ENCODE data around the gene GNAS-AS1.

Gene GNAS-AS1

GRCh38 chr20:58850693-58851174, at the start of gene GNAS-AS1:
GNAS-AS1 (minus strand) TSS chr20:58850902.
- DNase-seq: peak; percentile 90

DNA sequence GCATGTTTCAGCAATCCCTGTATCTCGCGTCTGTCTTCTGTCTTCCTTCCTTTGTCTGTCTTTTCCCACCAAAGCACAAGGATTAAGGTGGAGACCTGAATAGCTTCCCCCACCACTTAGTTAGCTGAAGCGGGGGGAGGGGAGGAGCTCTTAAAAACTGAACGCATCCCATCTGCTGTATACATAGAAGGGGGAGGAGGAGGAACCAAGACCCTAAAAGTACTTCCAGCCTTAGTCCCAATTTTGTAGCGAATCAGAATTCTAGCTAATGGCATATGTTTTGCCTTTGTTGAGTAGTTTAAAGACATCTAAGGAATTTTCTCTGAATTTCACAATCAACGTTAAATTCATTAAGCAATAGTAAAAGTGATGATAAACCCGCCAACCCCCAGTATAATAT, 49.7 kb upstream of the GNAS-AS1 start:
- no peak for DNase-seq

DNA sequence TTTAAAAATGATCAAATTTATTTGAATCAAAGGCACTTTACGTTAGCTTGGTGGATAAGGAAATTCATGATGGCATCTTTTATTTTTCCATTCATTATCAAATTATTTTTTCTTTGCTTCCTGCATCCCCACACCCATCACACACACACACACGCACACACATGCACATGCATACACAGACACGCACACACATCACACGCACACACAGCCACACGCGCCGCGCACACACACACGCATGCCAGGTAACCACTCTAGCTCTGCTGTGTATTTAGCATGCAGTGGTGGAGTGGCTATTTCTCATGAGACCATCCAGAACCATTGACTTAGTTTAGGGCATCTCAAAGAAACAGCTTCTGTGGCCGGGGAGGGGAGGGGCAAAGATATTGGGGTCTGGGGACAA, 48.8 kb upstream of the GNAS-AS1 start:
- DNase-seq: no peak

DNA sequence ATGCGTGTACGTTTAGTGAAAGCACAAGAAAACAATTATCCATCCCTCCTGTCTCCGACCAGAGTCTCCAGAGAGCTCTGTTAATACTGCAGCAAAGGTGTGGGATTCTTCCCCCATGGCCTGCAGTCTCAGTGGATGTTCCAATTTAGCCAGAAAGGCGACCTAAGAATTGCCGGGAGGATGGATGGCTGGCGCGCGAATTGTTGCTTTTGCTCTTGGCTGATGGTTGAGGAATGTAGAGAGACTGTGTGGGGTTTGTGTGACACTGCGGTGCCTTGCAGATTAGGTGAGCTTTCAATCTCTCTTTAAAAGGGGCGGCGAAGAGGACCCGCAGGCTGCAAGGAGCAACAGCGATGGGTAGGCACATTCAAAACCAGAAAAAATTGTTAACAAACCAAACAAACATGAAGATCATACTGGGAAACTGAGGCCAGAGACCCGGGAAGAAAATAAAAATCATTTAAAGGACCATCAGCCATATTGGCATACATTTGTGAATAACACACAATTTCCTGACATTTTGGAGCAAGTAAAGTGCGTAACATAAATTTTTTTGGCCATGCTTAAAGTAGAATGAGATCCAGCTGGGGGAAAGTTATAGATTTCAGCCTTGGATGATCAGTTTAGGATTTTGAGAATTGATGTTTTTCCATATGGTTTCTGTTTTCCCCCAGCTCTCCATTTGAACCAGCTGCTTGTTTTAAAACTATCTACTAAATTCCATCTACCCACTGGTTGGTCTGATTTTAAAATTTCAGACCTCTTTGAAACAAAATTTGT, 48.1 kb upstream of the GNAS-AS1 start:
- DNase-seq: no peak

DNA sequence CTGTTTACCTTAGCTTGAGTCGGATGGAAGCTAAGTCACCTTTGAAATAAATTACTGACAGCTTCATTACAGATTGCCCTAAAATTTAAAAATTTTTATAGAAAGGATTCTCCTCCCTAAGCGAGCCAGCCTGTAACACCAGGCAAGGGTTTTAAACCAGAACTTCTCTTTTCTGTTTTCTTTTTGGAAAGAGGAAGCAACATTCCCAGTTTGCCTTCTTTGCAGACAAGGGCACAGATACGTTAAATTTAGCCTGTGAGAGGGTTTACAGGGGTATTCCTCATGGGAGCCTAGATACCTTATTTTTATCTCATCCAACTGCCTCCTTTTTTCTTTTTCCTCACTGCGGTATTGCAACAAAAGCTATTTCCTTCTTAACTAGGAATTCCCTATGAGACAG, 46.8 kb upstream of the GNAS-AS1 start:
- DNase-seq: no peak

DNA sequence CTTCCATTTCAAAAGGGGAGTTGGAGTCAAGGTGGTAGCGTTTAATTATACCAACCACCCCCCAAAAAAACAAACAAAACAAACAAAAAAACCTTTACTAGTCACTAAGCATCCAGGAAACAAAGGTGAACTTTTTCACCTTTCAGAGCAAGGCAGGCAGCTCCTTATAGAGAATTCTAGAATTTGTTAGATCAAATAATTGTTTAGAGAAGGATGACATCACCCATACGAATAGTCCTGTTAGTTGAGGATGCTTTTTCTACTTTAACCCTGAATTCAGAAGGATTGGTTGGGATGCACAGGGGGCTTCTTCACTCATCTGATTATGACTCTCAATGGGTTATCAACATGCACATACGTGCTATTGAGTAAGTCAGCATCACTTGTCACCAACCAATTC, 46.1 kb upstream of the GNAS-AS1 start:
- DNase-seq: no peak

GRCh38 chr20:58895448-58896180, 44.9 kb upstream of the GNAS-AS1 start:
- no peak for DNase-seq

DNA sequence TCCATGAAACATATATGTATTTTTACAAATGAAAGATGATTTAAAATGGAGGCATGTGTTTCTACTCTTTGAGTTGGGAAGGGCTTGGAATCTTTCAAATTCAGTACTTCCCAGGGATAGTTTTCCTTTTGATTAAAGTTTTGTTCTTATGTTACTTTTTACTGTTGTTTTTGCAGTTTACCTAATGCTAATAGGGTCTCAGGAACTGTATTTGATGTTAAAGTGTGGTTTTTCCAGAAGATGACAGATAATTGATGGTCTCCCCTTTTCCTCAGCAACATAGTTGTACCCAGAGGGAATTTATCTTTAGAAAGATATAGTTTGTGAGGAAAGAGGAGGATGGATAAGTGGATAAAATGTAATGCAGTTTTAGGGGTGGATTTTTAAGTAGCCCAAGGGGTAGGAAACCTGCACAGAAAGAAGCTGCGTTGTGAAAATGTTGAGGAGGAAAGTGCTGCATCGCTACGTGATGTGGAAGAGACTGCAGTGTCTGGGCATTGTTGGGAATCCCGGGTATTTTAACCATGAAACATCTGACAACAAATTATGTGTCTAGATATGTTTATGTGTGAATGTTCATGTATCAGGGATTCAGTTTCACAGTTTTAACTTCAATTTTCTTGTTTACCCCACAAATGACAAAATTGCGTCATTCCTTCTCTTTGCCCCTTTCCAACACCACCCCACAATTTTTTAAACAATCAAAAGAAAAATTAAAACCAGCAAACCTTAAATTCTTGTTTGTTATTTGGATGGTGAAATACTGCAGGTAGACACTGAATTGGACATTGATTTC, 44.1 kb upstream of the GNAS-AS1 start:
- DNase-seq: no peak

- peak; percentile 71 for DNase-seq
These were observed 42.8 kb upstream of the GNAS-AS1 start for GRCh38 chr20:58893355-58894120.

DNA sequence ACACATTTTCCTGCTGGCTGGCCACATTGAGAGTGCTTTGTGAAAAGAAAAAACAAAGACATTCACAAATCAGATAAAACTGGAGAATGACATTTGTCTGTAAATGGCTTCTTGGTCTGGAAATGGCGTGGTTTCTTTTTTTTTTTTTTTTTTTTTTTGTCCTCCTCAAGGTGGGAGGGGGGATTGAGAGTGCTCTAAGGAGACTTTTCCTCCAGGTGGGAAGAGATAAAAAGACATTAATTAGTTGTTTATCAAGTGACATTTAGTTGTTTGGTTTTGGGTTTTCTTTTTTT, 42.2 kb upstream of the GNAS-AS1 start:
- DNase-seq: no peak

GRCh38 chr20:58892141-58892931, 41.6 kb upstream of the GNAS-AS1 start:
- DNase-seq: peak; percentile 82

- peak; percentile 54 for DNase-seq
These were observed 41.0 kb upstream of the GNAS-AS1 start for GRCh38 chr20:58891718-58892140.

DNA sequence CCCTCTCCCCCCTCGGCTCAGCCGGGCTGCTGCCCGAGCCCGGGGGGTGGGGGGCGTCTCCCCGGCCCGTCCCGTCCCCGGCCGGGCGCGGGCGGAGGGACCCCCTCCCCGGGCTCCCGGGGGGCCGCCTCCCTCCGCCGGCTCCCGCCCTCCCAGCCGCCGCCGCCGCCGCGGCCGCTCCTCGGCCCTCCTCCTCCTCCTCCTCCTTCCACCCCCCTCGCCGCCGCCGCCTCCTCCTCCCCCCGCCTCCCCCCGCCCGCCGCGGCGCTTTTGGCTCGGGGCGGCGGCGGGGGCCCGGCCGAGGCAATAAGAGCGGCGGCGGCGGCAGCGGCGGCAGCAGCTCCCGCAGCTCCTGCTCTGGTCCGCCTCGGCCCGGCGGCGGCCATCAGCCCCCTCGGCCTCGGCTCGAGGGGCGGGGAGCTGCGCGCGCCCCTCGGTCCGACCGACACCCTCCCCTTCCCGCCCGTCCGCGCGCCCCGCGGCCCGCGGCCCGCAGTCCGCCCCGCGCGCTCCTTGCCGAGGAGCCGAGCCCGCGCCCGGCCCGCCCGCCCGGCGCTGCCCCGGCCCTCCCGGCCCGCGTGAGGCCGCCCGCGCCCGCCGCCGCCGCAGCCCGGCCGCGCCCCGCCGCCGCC, 40.5 kb upstream of the GNAS-AS1 start:
- peak; percentile 72 for DNase-seq

DNA sequence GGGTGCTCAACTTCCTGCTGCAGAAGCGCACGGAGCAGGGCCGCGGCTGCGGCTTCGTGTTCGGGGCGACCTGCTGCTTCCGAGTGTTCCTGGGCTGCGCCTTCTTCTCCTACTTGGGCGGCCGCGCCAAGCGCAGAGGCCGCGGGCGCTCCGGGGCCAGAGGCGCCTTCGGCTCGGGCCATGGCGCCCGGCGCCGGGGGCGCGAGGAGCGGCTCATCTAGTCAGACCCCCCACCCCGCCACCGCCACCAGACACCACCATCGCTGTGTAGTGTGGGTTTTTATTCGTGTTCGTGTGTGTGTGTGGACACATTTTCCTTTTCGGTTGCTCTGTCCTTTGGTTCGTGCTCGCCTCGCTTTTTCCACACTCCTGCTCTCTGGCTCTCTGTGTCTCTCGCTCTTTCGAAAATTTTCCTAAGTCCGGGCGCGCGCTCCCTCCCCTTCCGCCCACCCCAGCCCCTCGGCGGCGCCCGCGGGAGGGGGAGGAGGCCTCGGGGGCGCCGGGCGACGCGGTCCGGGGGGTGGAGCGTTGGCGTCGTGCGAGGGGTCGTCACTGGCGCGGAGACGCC, 39.9 kb upstream of the GNAS-AS1 start:
- DNase-seq: peak; percentile 78

GRCh38 chr20:58889798-58890517, 39.3 kb upstream of the GNAS-AS1 start:
- DNase-seq: no peak

DNA sequence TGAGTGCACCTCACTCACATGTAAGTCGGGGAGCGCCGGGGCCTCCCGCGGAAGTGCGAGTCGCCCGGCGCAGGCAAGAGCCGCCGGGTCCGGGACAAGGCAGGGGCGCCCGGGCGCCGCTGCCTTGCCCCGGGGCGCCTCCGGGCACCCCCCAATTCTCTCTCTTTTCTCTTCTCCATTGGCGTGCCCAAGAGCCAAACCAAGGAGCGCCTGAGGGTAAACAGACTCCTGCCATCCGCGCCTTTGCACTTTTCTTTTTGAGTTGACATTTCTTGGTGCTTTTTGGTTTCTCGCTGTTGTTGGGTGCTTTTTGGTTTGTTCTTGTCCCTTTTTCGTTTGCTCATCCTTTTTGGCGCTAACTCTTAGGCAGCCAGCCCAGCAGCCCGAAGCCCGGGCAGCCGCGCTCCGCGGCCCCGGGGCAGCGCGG, 38.6 kb upstream of the GNAS-AS1 start:
- DNase-seq: no peak

DNA sequence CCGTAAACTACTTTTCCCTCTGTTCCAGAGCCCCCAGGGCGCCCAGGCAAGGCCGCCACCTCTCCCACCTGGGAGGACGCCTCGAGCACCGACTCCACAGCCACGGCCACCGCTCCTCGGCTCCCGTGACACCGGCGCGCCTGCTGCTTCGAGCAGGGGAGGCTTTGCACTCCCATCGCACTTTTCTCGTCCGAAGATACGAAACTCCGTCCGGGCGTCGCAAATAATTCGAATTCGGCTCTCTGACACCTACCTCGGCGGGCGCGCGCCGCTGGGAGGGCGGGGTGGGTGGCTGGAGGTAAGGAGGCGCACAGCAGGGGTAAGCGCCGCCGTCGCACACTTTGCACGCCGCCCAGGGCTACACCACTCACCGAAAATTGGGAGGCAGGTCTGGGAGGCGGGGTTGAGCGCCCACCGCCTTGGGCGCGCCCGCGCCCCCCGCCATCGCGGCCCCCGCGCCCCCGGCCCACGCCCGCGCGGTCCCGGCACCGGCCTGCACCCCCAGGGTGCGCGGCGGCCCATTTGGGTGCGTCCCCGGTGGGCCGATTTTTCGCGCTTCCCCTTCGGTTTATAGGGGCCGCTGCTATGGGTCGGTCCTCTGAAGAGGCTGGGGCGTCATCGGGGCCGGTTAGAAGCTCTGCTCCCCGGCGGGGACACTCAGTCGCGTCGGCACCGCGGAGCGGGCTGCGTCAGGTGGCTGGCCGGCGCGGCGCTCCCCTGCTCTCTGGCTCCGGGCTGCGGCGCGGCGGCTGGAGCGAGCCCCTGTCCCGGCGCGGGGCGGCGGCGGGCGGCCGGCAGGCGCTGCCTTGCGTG, 38.0 kb upstream of the GNAS-AS1 start:
- peak; percentile 83 for DNase-seq

GRCh38 chr20:58888103-58888502, 37.4 kb upstream of the GNAS-AS1 start:
- DNase-seq: no peak

DNA sequence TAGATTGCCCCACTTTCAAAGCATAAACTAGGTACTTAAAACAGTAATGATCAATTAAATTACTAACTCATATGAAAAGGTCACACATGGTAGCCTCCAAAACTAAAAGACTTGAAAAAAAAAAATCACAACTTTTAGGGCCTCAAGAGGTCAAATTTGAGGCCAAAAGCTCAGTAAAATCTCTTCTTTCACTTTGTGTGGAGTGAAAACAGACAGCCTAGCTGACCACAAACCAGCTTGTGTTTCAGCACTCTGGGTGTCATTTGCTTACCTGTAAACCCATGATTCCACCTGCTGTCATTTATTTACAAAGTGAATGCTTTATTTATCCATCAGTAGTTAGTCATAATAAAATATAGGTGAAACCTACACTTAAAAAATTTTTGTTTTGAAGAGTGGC, 35.8 kb upstream of the GNAS-AS1 start:
- no peak for DNase-seq

Data from stimulated activated CD8-positive, alpha-beta memory T cell treated with anti-CD3 and anti-CD28 coated beads, Interleukin-4, amount 100 ng/mL, for 48 hours (primary cell).